K562 (cell line): ENCODE results near the gene STRN3. TPM values are rescaled to one million over a fixed set of nuclear protein-coding genes. Genes with fewer than 3 reads are reported as not detected.

Experiments
- ATAC-seq: fragments of 200-7000 bp; cut with Tn5 transposase; 3 replicates; pipeline ENCODE4 v1.9.1; 2020; ENCODE audit warnings: moderate library complexity
- BruUV-seq: library from RNA; stranded (reverse); fragments of 400-500 nt; replicated peaks from 2 replicates; lab custom pipeline; 2021; lab: Mats Ljungman, UMichigan
- CTCF ChIA-PET: fragments of 300-600 bp; formaldehyde crosslinking; extraction: SDS; loops from one replicate; lab custom pipeline; 2021; ENCODE audit warnings: low intra/inter-chr PET ratio; lab: Yijun Ruan, JAX
- POLR2A ChIA-PET: fragments of 300-600, 350-650 bp; sonication (Branson Sonifier 250); formaldehyde crosslinking; extraction: SDS; loops from one replicate; lab custom pipeline; 2021; ENCODE audit warnings: antibody characterized with exemption, inconsistent platforms; lab: Yijun Ruan, JAX
- DNase-seq, 4 experiments: peaks; one replicate each; pipeline versions ENCODE4 v3.0.0 to v3.0.0-alpha.2; 2011 to 2018; ENCODE audit warnings: low spot score in 3 of 4, mixed read lengths in 3 of 4; ENCODE audit errors: extremely low read depth in 1 of 4
- FAIRE-seq: peaks from 2 replicates; lab custom pipeline; 2011; peaks lifted over from hg19 to GRCh38; lab: Jason Lieb, UNC
- H2AFZ ChIP-seq: 2 replicates; pipeline ENCODE4 v1.6.0; 2011; ENCODE audit warnings: low read depth, low read length, control low read depth, inconsistent platforms
- H3K27ac ChIP-seq: fragments of 200-600 bp; 3 replicates; pipeline ENCODE4 v1.8.0; 2011; ENCODE audit warnings: low read depth, mild to moderate bottlenecking, control low read depth, inconsistent platforms, low read length, moderate library complexity, mixed read lengths; ENCODE audit errors: extremely low read depth
- H3K27me3 ChIP-seq, 2 experiments: fragments of 300-600 bp in 1 of 2; 2 replicates in 1 of 2; 3 replicates in 1 of 2; pipeline versions ENCODE4 v1.6.0 to v1.8.0; 2011; ENCODE audit warnings: inconsistent platforms in 2 of 2, low read length in 2 of 2, mild to moderate bottlenecking in 1 of 2, mixed read lengths in 1 of 2, moderate library complexity in 1 of 2; ENCODE audit not compliant: control insufficient read depth in 2 of 2, insufficient read depth in 2 of 2
- H3K36me3 ChIP-seq: fragments of 300-600 bp; 3 replicates; pipeline ENCODE4 v1.8.0; 2011; ENCODE audit warnings: mild to moderate bottlenecking, low read length, inconsistent platforms; ENCODE audit not compliant: control insufficient read depth, insufficient read depth
- H3K4me1 ChIP-seq, 2 experiments: fragments of 200-600 bp in 1 of 2; replicated peaks in 1 of 2; 2 replicates in 1 of 2; 3 replicates in 1 of 2; pipeline versions ENCODE4 v1.5.1 to v1.8.0; 2011; ENCODE audit warnings: inconsistent platforms in 2 of 2, low read length in 2 of 2, mild to moderate bottlenecking in 1 of 2, mixed read lengths in 1 of 2, moderate library complexity in 1 of 2; ENCODE audit not compliant: control insufficient read depth in 2 of 2, insufficient read depth in 2 of 2
- H3K4me2 ChIP-seq: 2 replicates; pipeline ENCODE4 v1.6.1; 2011; ENCODE audit warnings: low read length, control low read depth, inconsistent platforms, mixed read lengths; ENCODE audit not compliant: insufficient read depth
- H3K4me3 ChIP-seq: fragments of 200-600 bp; sonication (generic), shearing (Covaris generic); 2 replicates; pipeline ENCODE4 v1.5.1; 2016; ENCODE audit warnings: control low read depth, inconsistent platforms
- H3K79me2 ChIP-seq: fragments of 200-600 bp; 3 replicates; pipeline ENCODE4 v1.8.0; 2011; ENCODE audit warnings: low read length, inconsistent platforms; ENCODE audit not compliant: control insufficient read depth, insufficient read depth
- H3K9ac ChIP-seq, 2 experiments: 2 replicates each; pipeline versions ENCODE4 v1.6.0 to v1.6.1; 2011; ENCODE audit warnings: low read depth in 2 of 2, low read length in 2 of 2, control low read depth in 1 of 2, inconsistent platforms in 1 of 2, mild to moderate bottlenecking in 1 of 2, mixed read lengths in 1 of 2; ENCODE audit not compliant: insufficient read depth in 1 of 2
- H3K9me1 ChIP-seq: one replicate; pipeline ENCODE4 v1.6.0; 2011; ENCODE audit warnings: inconsistent platforms, mild to moderate bottlenecking, low read length, moderate library complexity; ENCODE audit not compliant: control insufficient read depth, insufficient read depth
- H3K9me3 ChIP-seq: replicated peaks from 2 replicates; pipeline ENCODE4 v1.5.1; 2011; ENCODE audit warnings: low read depth, low read length, inconsistent platforms; ENCODE audit not compliant: control insufficient read depth, insufficient read depth
- H4K20me1 ChIP-seq: replicated peaks from 2 replicates; pipeline ENCODE4 v1.6.1; 2011; ENCODE audit warnings: low read length, inconsistent platforms, mixed read lengths; ENCODE audit not compliant: control insufficient read depth, insufficient read depth
- C11orf30 ChIP-seq: fragments of 450-650 bp; IDR thresholded peaks from 2 replicates; pipeline ENCODE4 v1.6.1; 2016; ENCODE audit warnings: low read depth, mild to moderate bottlenecking
- CCAR2 ChIP-seq: fragments of 200-400 bp; formaldehyde crosslinking; IDR thresholded peaks from 2 replicates; pipeline ENCODE4 v1.6.1; 2017; ENCODE audit warnings: mild to moderate bottlenecking, low read depth, low read length
- CUX1 ChIP-seq: fragments of 200-800 bp; sonication (Bioruptor generic); IDR thresholded peaks from 2 replicates; pipeline ENCODE4 v1.6.1; 2016; ENCODE audit warnings: missing genetic modification characterization, missing compliant biosample characterization
- E2F3 ChIP-seq: fragments of 250-450 bp; sonication (Bioruptor Pico); IDR thresholded peaks from 2 replicates; pipeline ENCODE4 v1.4.0; 2020; ENCODE audit warnings: mild to moderate bottlenecking
- ETV1 ChIP-seq: fragments of 450-650 bp; conservative IDR thresholded peaks from 2 replicates; pipeline ENCODE4 v1.6.1; 2016; ENCODE audit warnings: missing genetic modification characterization, control low read depth, low read depth, missing compliant biosample characterization
- FOXA1 ChIP-seq: fragments of 450-650 bp; IDR thresholded peaks from 2 replicates; pipeline ENCODE4 v1.6.1; 2016; ENCODE audit warnings: mild to moderate bottlenecking, borderline replicate concordance
- MYBL2 ChIP-seq, 2 experiments: fragments of 450-650 bp in 1 of 2; sonication (generic) in 1 of 2; formaldehyde crosslinking in 1 of 2; IDR thresholded peaks; 2 replicates each; pipeline versions ENCODE4 v1.6.1 to v1.8.1; 2017 to 2022; ENCODE audit warnings: borderline replicate concordance in 1 of 2, inconsistent platforms in 1 of 2, low read depth in 1 of 2, mild to moderate bottlenecking in 1 of 2, missing genetic modification reagents in 1 of 2, moderate library complexity in 1 of 2
- RAD21 ChIP-seq, 2 experiments: fragments of 250-450 bp in 1 of 2; fragments of 450-650 bp in 1 of 2; sonication (Bioruptor Pico) in 1 of 2; formaldehyde crosslinking in 1 of 2; IDR thresholded peaks in 1 of 2; conservative IDR thresholded peaks in 1 of 2; 2 replicates each; pipeline versions ENCODE4 v1.4.0 to v1.8.0; 2020 to 2022; ENCODE audit warnings: mild to moderate bottlenecking in 2 of 2, moderate library complexity in 1 of 2
- RBM17 ChIP-seq: fragments of 200-400 bp; formaldehyde crosslinking; IDR thresholded peaks from 2 replicates; pipeline ENCODE4 v1.6.1; 2017; ENCODE audit warnings: low read depth, mild to moderate bottlenecking, low read length, borderline replicate concordance
- RHOXF2B ChIP-seq: fragments of 250-450 bp; sonication (Bioruptor Pico); conservative IDR thresholded peaks from 2 replicates; pipeline ENCODE4 v1.5.1; 2021
- SRSF7 ChIP-seq: fragments of 200-400 bp; formaldehyde crosslinking; optimal IDR thresholded peaks from 2 replicates; pipeline ENCODE3; 2017; ENCODE audit warnings: mild to moderate bottlenecking, low read depth, low read length
- SUPT5H ChIP-seq: fragments of 450-650 bp; IDR thresholded peaks from 2 replicates; pipeline ENCODE4 v1.6.1; 2016
- ZHX1 ChIP-seq: fragments of 150-350 bp; conservative IDR thresholded peaks from 2 replicates; pipeline ENCODE4 v1.6.1; 2014; ENCODE audit warnings: low read length
- ZNF121 ChIP-seq: sonication (generic); formaldehyde crosslinking; conservative IDR thresholded peaks from 2 replicates; pipeline ENCODE4 v1.8.0; 2022; ENCODE audit warnings: missing genetic modification reagents
- ZNF780A ChIP-seq: fragments of 250-450 bp; sonication (Bioruptor Pico); IDR thresholded peaks from 2 replicates; pipeline ENCODE4 v1.5.0; 2021; ENCODE audit warnings: mild to moderate bottlenecking
- WGBS: fragments of 100-300 bp; shearing (Covaris generic); methylation state at CpG from one replicate; pipeline ENCODE4 v1.1.6; 2016; ENCODE audit warnings: low coverage, mixed read lengths; ENCODE audit not compliant: insufficient coverage; ENCODE audit errors: missing lambda C conversion rate; 5-methylcytosine and 5-hydroxymethylcytosine counted together
- in situ Hi-C: fragments of 300-500 bp; cut with MboI; formaldehyde crosslinking; loops from 4 replicates; pipeline ENCODE4 v1.15.0; 2018; ENCODE audit warnings: inconsistent platforms, mixed read lengths
- intact Hi-C: fragments of 100-400 bp; cut with micrococcal nuclease; formaldehyde crosslinking; loops from 2 replicates; pipeline ENCODE4 v1.14.2; 2022
- polyA plus RNA-seq, 8 experiments: library from polyadenylated mRNA; depleted of rRNA in 4 of 8; stranded (reverse) in 5 of 8; unstranded in 3 of 8; fragments of >200 nt; fragmentation: Nextera tagmentation in 2 of 8; fragmentation: Illumina TruSeq in 1 of 8; extraction: Ambion mirVana in 2 of 8; extraction: Trizol in 1 of 8; gene quantifications; 2 replicates each; pipeline versions ENCODE4 v1.2.1 to v1.2.3, GENCODE V29; 2011 to 2014; ENCODE audit warnings: inconsistent platforms in 1 of 8, missing spikeins in 1 of 8
- total RNA-seq, 7 experiments: library from RNA; depleted of rRNA in 6 of 7; stranded (reverse); fragments of >200 nt in 6 of 7; fragmentation: Illumina TruSeq in 2 of 7; extraction: Trizol in 2 of 7; gene quantifications; 2 replicates each; pipeline versions ENCODE4 v1.2.1 to v1.2.3, GENCODE V29; 2011 to 2021; ENCODE audit warnings: low replicate concordance in 1 of 7

Gene STRN3
- total and polyA plus RNA-seq, 9 of the 15 experiments (the other 6 are each of a cell fraction or from before 2014, with no cell fraction given), result 5.9 to 29.1 (median 16.0) TPM

- TF ChIP-seq E2F3 (CRISPR knock-in tag) (no peak), ZHX1 (no peak), ZNF121 (CRISPR knock-in tag) (no peak), MYBL2 (IDR thresholded peaks at IDR 0.05; ENCODE audit: low read depth) (no peak), MYBL2 (CRISPR knock-in tag; IDR thresholded peaks at IDR 0.05; ENCODE audit: borderline replicate concordance) (no peak), SUPT5H (no peak)
Observed at GRCh38 chr14:30943694-30944093, 82.5 kb downstream of the STRN3 start (continued).

- H3K9me3 ChIP-seq, result no peaks in the 10 kb centered on the region
- intact Hi-C loops (no loop called here), in situ Hi-C loops (no loop called here)
- H3K27ac ChIP-seq, result no peak overlapping the region
- no peaks in the 10 kb centered on the region for H3K4me1 ChIP-seq
- H3K36me3 ChIP-seq, result peaks cover 57% of the 10 kb centered on the region
- POLR2A ChIA-PET, result interaction anchor here (0.7 kb wide), 1 partner anchor 118 kb away, joined by 3 read pairs; no protein-coding TSS in a partner anchor
- 100% methylated on average over 4 of the region's 4 CpGs for WGBS
- FAIRE-seq, result no peak
- no peak for DNase-seq
- H4K20me1 ChIP-seq, result no peaks in the 10 kb centered on the region
- no peak overlapping the region for H3K4me2 ChIP-seq
- H3K4me3 ChIP-seq, result no peak overlapping the region
- no peak overlapping the region for H2AFZ ChIP-seq
- H3K9ac ChIP-seq, result no peak overlapping the region
- CTCF ChIA-PET, result no interaction called here
- no TSS peak for BruUV-seq
- peaks cover 12% of the 10 kb centered on the region; the same call in 1 of the 3 replicates for H3K79me2 ChIP-seq
- no peaks in the 10 kb centered on the region for H3K9me1 ChIP-seq
- ATAC-seq, result no peak
- H3K27me3 ChIP-seq, result no peaks in the 10 kb centered on the region
- no peak for TF ChIP-seq CUX1 (CRISPR knock-in tag)
- no peak for TF ChIP-seq RBM17
- no peak for TF ChIP-seq SRSF7
- no peak for TF ChIP-seq ETV1 (tag)
- TF ChIP-seq RAD21 (CRISPR knock-in tag; conservative IDR thresholded peaks at IDR 0.05 in 1 of 2, IDR thresholded peaks at IDR 0.05 in 1 of 2), result no peak
- no peak for TF ChIP-seq CCAR2
- TF ChIP-seq C11orf30, result no peak
- no peak for TF ChIP-seq RHOXF2B (CRISPR knock-in tag)
- no peak for TF ChIP-seq ZNF780A (CRISPR knock-in tag)
- TF ChIP-seq FOXA1, result no peak
Observed at GRCh38 chr14:30940886-30941285, 85.3 kb downstream of the STRN3 start.
